ENCODE measurements around the gene ABCB6.

GRCh38 chr2:219182331-219183150 lies 36.2 kb downstream of the ABCB6 start:
- no peak for TF ChIP-seq CTCF (IDR thresholded peaks at IDR 0.05)
- no peak for TF ChIP-seq POLR2A (IDR thresholded peaks at IDR 0.05)

Measured in Peyer's patch (tissue), 4 donors.